IMR-90 (cell line): ENCODE data around the gene TGFBI. TPM values are rescaled to one million over a fixed set of nuclear protein-coding genes. Genes with fewer than 3 reads are reported as not detected.
A peak's percentile ranks its signal among the peaks of the same experiment; 100 is the strongest.

Experiments
- ATAC-seq: fragments of 200-7000 bp; cut with Tn5 transposase; 2 replicates; pipeline ENCODE4 v1.9.1; 2020; ENCODE audit warnings: low read depth, mild to moderate bottlenecking, moderate library complexity
- BruUV-seq: library from RNA; stranded (reverse); fragments of 400-500 nt; replicated peaks from 2 replicates; lab custom pipeline; 2021; lab: Mats Ljungman, UMichigan
- CTCF ChIA-PET: fragments of 300-600 bp; formaldehyde crosslinking; extraction: SDS; loops from one replicate; lab custom pipeline; 2021; ENCODE audit warnings: antibody characterized with exemption; lab: Yijun Ruan, JAX
- POLR2A ChIA-PET: fragments of 300-600 bp; sonication (Branson Sonifier 250); formaldehyde crosslinking; loops from one replicate; lab custom pipeline; 2022; ENCODE audit warnings: antibody characterized with exemption; ENCODE audit not compliant: unreplicated experiment; lab: Charles Lee
- DNase-seq: peaks from one replicate; pipeline ENCODE4 v3.0.0; 2013
- H2AFZ ChIP-seq: replicated peaks from 2 replicates; pipeline ENCODE3; 2013; ENCODE audit warnings: low read length, mild to moderate bottlenecking; ENCODE audit not compliant: poor library complexity
- H2AK5ac ChIP-seq: 2 replicates; pipeline ENCODE4 v1.6.1; 2013; ENCODE audit warnings: low read depth, low read length, inconsistent platforms
- H2AK9ac ChIP-seq: replicated peaks from 2 replicates; pipeline ENCODE3; 2013; ENCODE audit warnings: mild to moderate bottlenecking, low read depth, low read length, moderate library complexity; ENCODE audit not compliant: poor library complexity
- H2BK120ac ChIP-seq: 2 replicates; pipeline ENCODE4 v1.6.1; 2013; ENCODE audit warnings: low read depth, low read length, inconsistent platforms
- H2BK15ac ChIP-seq: 3 replicates; pipeline ENCODE4 v1.6.1; 2013; ENCODE audit warnings: low read depth, low read length, inconsistent platforms
- H2BK20ac ChIP-seq: 2 replicates; pipeline ENCODE4 v1.6.1; 2013; ENCODE audit warnings: low read depth, mild to moderate bottlenecking, inconsistent platforms, low read length, moderate library complexity
- H2BK5ac ChIP-seq: 2 replicates; pipeline ENCODE4 v1.6.1; 2013; ENCODE audit warnings: mild to moderate bottlenecking, low read depth, low read length, inconsistent platforms; ENCODE audit not compliant: poor library complexity, severe bottlenecking
- H3K14ac ChIP-seq: replicated peaks from 2 replicates; pipeline ENCODE4 v1.6.1; 2013; ENCODE audit warnings: low read depth, low read length, inconsistent platforms
- H3K18ac ChIP-seq: 2 replicates; pipeline ENCODE4 v1.6.1; 2013; ENCODE audit warnings: low read depth, low read length, control low read depth
- H3K23ac ChIP-seq: 2 replicates; pipeline ENCODE4 v1.6.1; 2013; ENCODE audit warnings: low read depth, low read length, inconsistent platforms
- H3K27ac ChIP-seq: 2 replicates; pipeline ENCODE4 v1.5.1; 2013; ENCODE audit warnings: mild to moderate bottlenecking, control low read depth, low read length; ENCODE audit not compliant: insufficient read depth
- H3K27me3 ChIP-seq: 2 replicates; pipeline ENCODE4 v1.6.1; 2013; ENCODE audit warnings: low read length; ENCODE audit not compliant: control insufficient read depth, insufficient read depth
- H3K36me3 ChIP-seq: 2 replicates; pipeline ENCODE4 v1.6.1; 2013; ENCODE audit warnings: low read length, mixed read lengths; ENCODE audit not compliant: control insufficient read depth, insufficient read depth
- H3K4ac ChIP-seq: 2 replicates; pipeline ENCODE4 v1.6.1; 2013; ENCODE audit warnings: low read depth, low read length, inconsistent platforms
- H3K4me1 ChIP-seq: 2 replicates; pipeline ENCODE4 v1.6.1; 2013; ENCODE audit warnings: low read length, mixed read lengths; ENCODE audit not compliant: control insufficient read depth, insufficient read depth
- H3K4me2 ChIP-seq: 2 replicates; pipeline ENCODE4 v1.6.1; 2013; ENCODE audit warnings: low read depth, mild to moderate bottlenecking, control low read depth, low read length, moderate library complexity
- H3K4me3 ChIP-seq: 2 replicates; pipeline ENCODE4 v1.5.1; 2013; ENCODE audit warnings: low read depth, mild to moderate bottlenecking, control low read depth, low read length, moderate library complexity; ENCODE audit not compliant: insufficient read depth
- H3K56ac ChIP-seq: 2 replicates; pipeline ENCODE4 v1.6.1; 2013; ENCODE audit warnings: low read length, inconsistent platforms; ENCODE audit not compliant: insufficient read depth; ENCODE audit errors: extremely low read depth
- H3K79me1 ChIP-seq, 2 experiments: 2 replicates each; pipeline ENCODE4 v1.6.1; 2013; ENCODE audit warnings: low read length in 2 of 2, inconsistent platforms in 1 of 2, low read depth in 1 of 2
- H3K9ac ChIP-seq: 2 replicates; pipeline ENCODE4 v1.6.1; 2013; ENCODE audit warnings: low read depth, low read length, control low read depth
- H3K9me1 ChIP-seq: 2 replicates; pipeline ENCODE4 v1.6.1; 2013; ENCODE audit warnings: low read length, inconsistent platforms; ENCODE audit not compliant: insufficient read depth
- H3K9me3 ChIP-seq: 2 replicates; pipeline ENCODE4 v1.6.1; 2013; ENCODE audit warnings: low read length; ENCODE audit not compliant: control insufficient read depth, insufficient read depth
- H4K20me1 ChIP-seq: 2 replicates; pipeline ENCODE4 v1.6.1; 2013; ENCODE audit warnings: low read length, inconsistent platforms; ENCODE audit not compliant: insufficient read depth
- H4K5ac ChIP-seq: 2 replicates; pipeline ENCODE4 v1.6.1; 2013; ENCODE audit warnings: mild to moderate bottlenecking, low read depth, low read length, control low read depth
- H4K8ac ChIP-seq, 2 experiments: 2 replicates each; pipeline ENCODE4 v1.6.1; 2013; ENCODE audit warnings: low read depth in 2 of 2, low read length in 2 of 2, control low read depth in 1 of 2, inconsistent platforms in 1 of 2
- H4K91ac ChIP-seq: 2 replicates; pipeline ENCODE4 v1.6.1; 2013; ENCODE audit warnings: low read depth, low read length, inconsistent platforms; ENCODE audit not compliant: insufficient read depth
- BHLHE40 ChIP-seq: fragments of 150-350 bp; IDR thresholded peaks from 2 replicates; pipeline ENCODE4 v1.6.1; 2016; ENCODE audit warnings: mild to moderate bottlenecking, low read depth, low read length
- CEBPB ChIP-seq: IDR thresholded peaks from 2 replicates; pipeline ENCODE4 v1.6.1; 2012; ENCODE audit warnings: low read depth, low read length, improper control_type of control experiment
- CHD1 ChIP-seq: IDR thresholded peaks from 2 replicates; pipeline ENCODE4 v1.6.1; 2012; ENCODE audit warnings: low read depth, low read length, improper control_type of control experiment
- FOS ChIP-seq: fragments of 150-350 bp; IDR thresholded peaks from 2 replicates; pipeline ENCODE4 v1.6.1; 2016; ENCODE audit warnings: low read depth, low read length
- MAFK ChIP-seq: IDR thresholded peaks from 2 replicates; pipeline ENCODE4 v1.6.1; 2012; ENCODE audit warnings: low read depth, low read length, improper control_type of control experiment
- MAZ ChIP-seq: IDR thresholded peaks from 2 replicates; pipeline ENCODE4 v1.6.1; 2012; ENCODE audit warnings: low read depth, mild to moderate bottlenecking, low read length, improper control_type of control experiment, moderate library complexity, borderline replicate concordance
- MXI1 ChIP-seq: IDR thresholded peaks from 2 replicates; pipeline ENCODE4 v1.6.1; 2012; ENCODE audit warnings: low read depth, mild to moderate bottlenecking, low read length, moderate library complexity, borderline replicate concordance
- NFE2L2 ChIP-seq: fragments of 150-350 bp; IDR thresholded peaks from 2 replicates; pipeline ENCODE4 v1.6.1; 2016; ENCODE audit warnings: low read depth, mild to moderate bottlenecking, low read length
- POLR2A ChIP-seq: IDR thresholded peaks from 2 replicates; pipeline ENCODE4 v1.6.1; 2012; ENCODE audit warnings: mild to moderate bottlenecking, low read depth, low read length
- RAD21 ChIP-seq: IDR thresholded peaks from 2 replicates; pipeline ENCODE4 v1.6.1; 2012; ENCODE audit warnings: low read length, improper control_type of control experiment
- RCOR1 ChIP-seq: IDR thresholded peaks from 2 replicates; pipeline ENCODE4 v1.6.1; 2012; ENCODE audit warnings: mild to moderate bottlenecking, low read length, improper control_type of control experiment; ENCODE audit not compliant: insufficient replicate concordance
- RFX5 ChIP-seq: IDR thresholded peaks from 2 replicates; pipeline ENCODE4 v1.8.0; 2012; ENCODE audit warnings: low read depth, mild to moderate bottlenecking, low read length, moderate library complexity
- SMC3 ChIP-seq: fragments of 150-350 bp; IDR thresholded peaks from 2 replicates; pipeline ENCODE4 v1.6.1; 2016; ENCODE audit warnings: low read depth, mild to moderate bottlenecking, antibody characterized with exemption, low read length, moderate library complexity
- WGBS, 2 experiments: methylation state at CpG; one replicate each; pipeline versions ENCODE4 v1.1.5 to v1.1.7; 2013; ENCODE audit warnings: missing lambda C conversion rate in 2 of 2; ENCODE audit not compliant: insufficient read length in 1 of 2; ENCODE audit errors: extremely low coverage in 2 of 2; 5-methylcytosine and 5-hydroxymethylcytosine counted together
- dilution Hi-C: fragments of 300-500 bp; cut with HindIII; formaldehyde crosslinking; loops from one replicate; pipeline ENCODE4 v1.14.3; 2018; ENCODE audit warnings: low sequenced_read_pairs; ENCODE audit not compliant: unreplicated experiment
- in situ Hi-C: fragments of 300-500 bp; cut with MboI; formaldehyde crosslinking; loops from 3 replicates; pipeline ENCODE4 v1.14.3; 2019; ENCODE audit warnings: low sequenced_read_pairs, inconsistent platforms, mixed read lengths
- intact Hi-C: fragments of 100-400 bp; cut with micrococcal nuclease; formaldehyde crosslinking; loops from 2 replicates; pipeline ENCODE4 v1.10.0; 2022
- polyA plus RNA-seq, 3 experiments: library from polyadenylated mRNA; depleted of rRNA; stranded (reverse); fragments of >200 nt; gene quantifications; 2 replicates each; pipeline ENCODE4 v1.2.3, GENCODE V29; 2012; ENCODE audit warnings: low replicate concordance in 1 of 3
- total RNA-seq: library from RNA; depleted of rRNA; stranded (reverse); fragments of >200 nt; gene quantifications from 2 replicates; pipeline ENCODE4 v1.2.3, GENCODE V29; 2012
- TF ChIP-seq, protein P1 (sequence below): fragments of 150-350 bp; IDR thresholded peaks from 2 replicates; pipeline ENCODE4 v1.6.1; 2017; ENCODE audit warnings: mild to moderate bottlenecking, antibody characterized with exemption, low read length, low read depth
- TF ChIP-seq, protein P2 (sequence below): fragments of 150-350 bp; IDR thresholded peaks from 2 replicates; pipeline ENCODE4 v1.6.1; 2016; ENCODE audit warnings: low read depth, mild to moderate bottlenecking, low read length, moderate library complexity, borderline replicate concordance
- TF ChIP-seq, protein P3 (sequence below): conservative IDR thresholded peaks from 2 replicates; pipeline ENCODE4 v1.5.1; 2012; ENCODE audit warnings: mild to moderate bottlenecking, low read depth, low read length, improper control_type of control experiment

TGFBI gene
- total and polyA plus RNA-seq, 2 of the 4 experiments (the other 2 are of a cell fraction): 618 to 1,551 TPM

DNA sequence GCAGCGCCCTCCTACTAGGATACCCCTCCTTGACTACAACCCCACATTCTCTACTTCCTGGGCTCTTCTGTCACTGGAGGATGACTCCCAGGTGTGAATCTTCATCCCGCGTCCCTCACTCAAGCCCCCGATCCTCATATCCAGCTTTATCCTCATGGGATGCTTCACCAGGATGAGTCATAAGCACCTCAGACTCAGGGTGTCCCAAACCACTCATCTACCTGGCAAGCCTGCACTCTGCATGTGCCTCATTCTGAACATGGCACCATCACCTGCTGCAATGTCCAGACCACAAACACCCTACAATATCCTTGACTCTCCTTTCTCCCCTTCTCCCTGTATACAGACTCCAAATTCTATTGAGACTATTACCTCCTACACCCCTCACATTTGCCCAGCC lies 1.5 kb upstream of the TGFBI start:
- Histone ChIP-seq H4K8ac (no peak overlapping the region), H2AK5ac (peak overlapping the region; percentile 73), H3K9me3 (no peaks in the 10 kb centered on the region), H3K9me1 (peaks cover 16% of the 10 kb centered on the region), H3K9ac (no peak overlapping the region), H3K56ac (no peak overlapping the region), H4K5ac (no peak overlapping the region), H2BK5ac (no peak overlapping the region), H3K23ac (no peak overlapping the region), H3K18ac (no peak overlapping the region; the same call in 1 of the 2 replicates), H3K4me1 (peaks cover 29% of the 10 kb centered on the region), H4K91ac (peak overlapping the region; percentile 27; the same call in 1 of the 2 replicates), H2BK20ac (0 out of 2 replicates have a peak overlapping the region, but pooled peaks have one; percentile 16), H3K27ac (no peak overlapping the region), H2BK120ac (no peak overlapping the region), H3K79me1 (peaks cover 12 to 45% of the 10 kb centered on the region in 2 experiments; a peak in 3 of 4 replicates), H3K4ac (peak overlapping the region; percentile 46; the same call in 1 of the 2 replicates), H4K20me1 (peaks cover 32% of the 10 kb centered on the region), H3K27me3 (no peaks in the 10 kb centered on the region), H3K14ac (peak overlapping the region; percentile 37; the same call in 1 of the 2 replicates), H3K36me3 (peaks cover 24% of the 10 kb centered on the region), H3K4me2 (no peak overlapping the region), H2BK15ac (peak overlapping the region; percentile 67; the same call in 1 of the 3 replicates), H2AK9ac (no peak overlapping the region), H3K4me3 (no peak overlapping the region), H2AFZ (no peak overlapping the region)
- CTCF ChIA-PET: no interaction called here
- in situ Hi-C loops (no loop called here), dilution Hi-C loops (no loop called here), intact Hi-C loops (loop anchor here (5.0 kb wide), 1 partner anchor 40 kb away; no protein-coding TSS in a partner anchor)
- TF ChIP-seq RCOR1 (no peak), RAD21 (no peak), MAZ (no peak), MXI1 (no peak), NFE2L2 (no peak), MAFK (no peak), FOS (no peak), CEBPB (no peak), BHLHE40 (no peak), RFX5 (no peak), CHD1 (no peak), POLR2A (no peak), SMC3 (no peak)
- TF ChIP-seq, protein P1, sequence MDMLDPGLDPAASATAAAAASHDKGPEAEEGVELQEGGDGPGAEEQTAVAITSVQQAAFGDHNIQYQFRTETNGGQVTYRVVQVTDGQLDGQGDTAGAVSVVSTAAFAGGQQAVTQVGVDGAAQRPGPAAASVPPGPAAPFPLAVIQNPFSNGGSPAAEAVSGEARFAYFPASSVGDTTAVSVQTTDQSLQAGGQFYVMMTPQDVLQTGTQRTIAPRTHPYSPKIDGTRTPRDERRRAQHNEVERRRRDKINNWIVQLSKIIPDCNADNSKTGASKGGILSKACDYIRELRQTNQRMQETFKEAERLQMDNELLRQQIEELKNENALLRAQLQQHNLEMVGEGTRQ: no peak
- TF ChIP-seq, protein P2, sequence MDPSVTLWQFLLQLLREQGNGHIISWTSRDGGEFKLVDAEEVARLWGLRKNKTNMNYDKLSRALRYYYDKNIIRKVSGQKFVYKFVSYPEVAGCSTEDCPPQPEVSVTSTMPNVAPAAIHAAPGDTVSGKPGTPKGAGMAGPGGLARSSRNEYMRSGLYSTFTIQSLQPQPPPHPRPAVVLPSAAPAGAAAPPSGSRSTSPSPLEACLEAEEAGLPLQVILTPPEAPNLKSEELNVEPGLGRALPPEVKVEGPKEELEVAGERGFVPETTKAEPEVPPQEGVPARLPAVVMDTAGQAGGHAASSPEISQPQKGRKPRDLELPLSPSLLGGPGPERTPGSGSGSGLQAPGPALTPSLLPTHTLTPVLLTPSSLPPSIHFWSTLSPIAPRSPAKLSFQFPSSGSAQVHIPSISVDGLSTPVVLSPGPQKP: no peak
- TF ChIP-seq, protein P3, sequence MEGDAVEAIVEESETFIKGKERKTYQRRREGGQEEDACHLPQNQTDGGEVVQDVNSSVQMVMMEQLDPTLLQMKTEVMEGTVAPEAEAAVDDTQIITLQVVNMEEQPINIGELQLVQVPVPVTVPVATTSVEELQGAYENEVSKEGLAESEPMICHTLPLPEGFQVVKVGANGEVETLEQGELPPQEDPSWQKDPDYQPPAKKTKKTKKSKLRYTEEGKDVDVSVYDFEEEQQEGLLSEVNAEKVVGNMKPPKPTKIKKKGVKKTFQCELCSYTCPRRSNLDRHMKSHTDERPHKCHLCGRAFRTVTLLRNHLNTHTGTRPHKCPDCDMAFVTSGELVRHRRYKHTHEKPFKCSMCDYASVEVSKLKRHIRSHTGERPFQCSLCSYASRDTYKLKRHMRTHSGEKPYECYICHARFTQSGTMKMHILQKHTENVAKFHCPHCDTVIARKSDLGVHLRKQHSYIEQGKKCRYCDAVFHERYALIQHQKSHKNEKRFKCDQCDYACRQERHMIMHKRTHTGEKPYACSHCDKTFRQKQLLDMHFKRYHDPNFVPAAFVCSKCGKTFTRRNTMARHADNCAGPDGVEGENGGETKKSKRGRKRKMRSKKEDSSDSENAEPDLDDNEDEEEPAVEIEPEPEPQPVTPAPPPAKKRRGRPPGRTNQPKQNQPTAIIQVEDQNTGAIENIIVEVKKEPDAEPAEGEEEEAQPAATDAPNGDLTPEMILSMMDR: no peak
- no TSS peak for BruUV-seq
- 94% methylated on average over 4 of the region's 4 CpGs; no CpG with 5 or more reads in 1 of the 2 experiments for WGBS, 2 experiments
- DNase-seq: no peak
- POLR2A ChIA-PET: interaction anchor here (0.5 kb wide), 1 partner anchor 62 kb away, joined by 5 read pairs; no protein-coding TSS in a partner anchor
- no peak for ATAC-seq
